HepG2 (cell line): Measurements from ENCODE around the gene UBR3. TPM values are rescaled to one million over a fixed set of nuclear protein-coding genes. Genes with fewer than 3 reads are reported as not detected.

Experiments
- ATAC-seq: fragments of 200-7000 bp; cut with Tn5 transposase; 3 replicates; pipeline ENCODE4 v1.9.1; 2020; ENCODE audit warnings: mild to moderate bottlenecking, moderate library complexity
- BruUV-seq: library from RNA; stranded (reverse); fragments of 400-500 nt; replicated peaks from 2 replicates; lab custom pipeline; 2021; lab: Mats Ljungman, UMichigan
- CTCF ChIA-PET: fragments of 300-600 bp; formaldehyde crosslinking; extraction: SDS; loops from one replicate; lab custom pipeline; 2021; ENCODE audit warnings: low total read pairs, inconsistent platforms, low intra/inter-chr PET ratio; lab: Yijun Ruan, JAX
- POLR2A ChIA-PET: fragments of 350-600 bp; sonication (Branson Sonifier 250); formaldehyde crosslinking; loops from one replicate; lab custom pipeline; 2020; ENCODE audit warnings: antibody characterized with exemption, inconsistent platforms; lab: Yijun Ruan, JAX
- DNase-seq: peaks from one replicate; pipeline ENCODE4 v3.0.0-alpha.2; 2015; ENCODE audit warnings: low spot score
- FAIRE-seq: peaks from 3 replicates; lab custom pipeline; 2011; peaks lifted over from hg19 to GRCh38; lab: Jason Lieb, UNC
- H2AFZ ChIP-seq: one replicate; pipeline ENCODE4 v1.6.1; 2011; ENCODE audit warnings: low read length, inconsistent platforms
- H3K27ac ChIP-seq: fragments of 300-600 bp; 3 replicates; pipeline ENCODE4 v1.8.0; 2011; ENCODE audit warnings: mixed run types, mild to moderate bottlenecking, mixed read lengths, low read length, inconsistent platforms; ENCODE audit not compliant: insufficient read depth; ENCODE audit errors: extremely low read length
- H3K27me3 ChIP-seq, 2 experiments: fragments of 200-600 bp in 1 of 2; 2 replicates in 1 of 2; 3 replicates in 1 of 2; pipeline versions ENCODE4 v1.6.0 to v1.8.0; 2011; ENCODE audit warnings: low read length in 2 of 2, mild to moderate bottlenecking in 2 of 2, moderate library complexity in 2 of 2, inconsistent platforms in 1 of 2; ENCODE audit not compliant: insufficient read depth in 2 of 2, control insufficient read depth in 1 of 2
- H3K36me3 ChIP-seq, 2 experiments: fragments of 200-600 bp in 1 of 2; replicated peaks in 1 of 2; 2 replicates in 1 of 2; 3 replicates in 1 of 2; pipeline versions ENCODE4 v1.5.1 to v1.8.0; 2011; ENCODE audit warnings: low read length in 2 of 2, inconsistent platforms in 1 of 2; ENCODE audit not compliant: insufficient read depth in 2 of 2, control insufficient read depth in 1 of 2
- H3K4me1 ChIP-seq: 2 replicates; pipeline ENCODE4 v1.5.1; 2012; ENCODE audit warnings: low read length, inconsistent platforms; ENCODE audit not compliant: insufficient read depth
- H3K4me2 ChIP-seq: 2 replicates; pipeline ENCODE4 v1.6.0; 2011; ENCODE audit warnings: low read depth, low read length, inconsistent platforms
- H3K4me3 ChIP-seq, 3 experiments: fragments of 200-600 bp in 1 of 3; sonication (generic), shearing (Covaris generic) in 1 of 3; replicated peaks in 1 of 3; 2 replicates each; pipeline ENCODE4 v1.5.1; 2011 to 2016; ENCODE audit warnings: low read length in 3 of 3, inconsistent platforms in 2 of 3, low read depth in 2 of 3, mild to moderate bottlenecking in 2 of 3, control low read depth in 1 of 3, mixed read lengths in 1 of 3; ENCODE audit not compliant: insufficient read depth in 1 of 3
- H3K79me2 ChIP-seq: one replicate; pipeline ENCODE4 v1.6.1; 2011; ENCODE audit warnings: low read length, inconsistent platforms; ENCODE audit not compliant: insufficient read depth
- H3K9ac ChIP-seq: 2 replicates; pipeline ENCODE4 v1.6.0; 2011; ENCODE audit warnings: mild to moderate bottlenecking, low read depth, low read length, inconsistent platforms; ENCODE audit not compliant: insufficient read depth
- H3K9me3 ChIP-seq: 2 replicates; pipeline ENCODE4 v1.5.1; 2012; ENCODE audit warnings: mild to moderate bottlenecking, low read length
- H4K20me1 ChIP-seq: 2 replicates; pipeline ENCODE4 v1.6.0; 2011; ENCODE audit warnings: inconsistent platforms, mild to moderate bottlenecking, low read length, moderate library complexity; ENCODE audit not compliant: insufficient read depth
- DNMT1 ChIP-seq: sonication (generic); formaldehyde crosslinking; IDR thresholded peaks from 2 replicates; pipeline ENCODE4 v1.5.1; 2020; ENCODE audit warnings: mild to moderate bottlenecking, missing genetic modification reagents
- GATAD2A ChIP-seq: IDR thresholded peaks from 2 replicates; pipeline ENCODE4 v1.6.1; 2016
- HMGXB3 ChIP-seq: sonication (generic); formaldehyde crosslinking; IDR thresholded peaks from 2 replicates; pipeline ENCODE4 v1.4.0; 2020; ENCODE audit warnings: missing genetic modification reagents, borderline replicate concordance
- HNF1A ChIP-seq, 2 experiments: sonication (generic) in 1 of 2; formaldehyde crosslinking in 1 of 2; IDR thresholded peaks; 2 replicates each; pipeline versions ENCODE4 v1.4.0 to v1.6.1; 2016 to 2020; ENCODE audit warnings: borderline replicate concordance in 1 of 2, low read depth in 1 of 2, mild to moderate bottlenecking in 1 of 2, missing genetic modification reagents in 1 of 2
- KDM5A ChIP-seq: fragments of 200-600 bp; sonication (generic); IDR thresholded peaks from 2 replicates; pipeline ENCODE4 v1.7.0; 2018; ENCODE audit warnings: antibody characterized with exemption, mild to moderate bottlenecking, low read length, borderline replicate concordance
- MAF1 ChIP-seq: sonication (generic); formaldehyde crosslinking; IDR thresholded peaks from 2 replicates; pipeline ENCODE4 v1.5.0; 2020; ENCODE audit warnings: missing genetic modification reagents, borderline replicate concordance
- REXO4 ChIP-seq: sonication (generic); formaldehyde crosslinking; IDR thresholded peaks from 2 replicates; pipeline ENCODE4 v1.8.0; 2022; ENCODE audit warnings: missing genetic modification reagents, mild to moderate bottlenecking, borderline replicate concordance
- YY1 ChIP-seq: IDR thresholded peaks from 2 replicates; pipeline ENCODE4 v1.6.1; 2011; ENCODE audit warnings: low read length, low read depth, moderate library complexity, mild to moderate bottlenecking; ENCODE audit not compliant: insufficient read depth, insufficient replicate concordance
- ZMYM4 ChIP-seq: sonication (generic); formaldehyde crosslinking; IDR thresholded peaks from 2 replicates; pipeline ENCODE4 v1.8.1; 2023; ENCODE audit warnings: mild to moderate bottlenecking, missing genetic modification reagents
- ZNF275 ChIP-seq: sonication (generic); formaldehyde crosslinking; IDR thresholded peaks from 2 replicates; pipeline ENCODE4 v1.8.0; 2022; ENCODE audit warnings: missing genetic modification reagents, mild to moderate bottlenecking, inconsistent platforms, borderline replicate concordance
- ZNF850 ChIP-seq: sonication (generic); formaldehyde crosslinking; conservative IDR thresholded peaks from 2 replicates; pipeline ENCODE4 v1.9.0; 2021; ENCODE audit warnings: mild to moderate bottlenecking, missing genetic modification reagents
- WGBS: methylation state at CpG from one replicate; pipeline ENCODE4 v1.1.6; 2017; ENCODE audit warnings: low lambda C conversion rate; 5-methylcytosine and 5-hydroxymethylcytosine counted together
- in situ Hi-C: cut with HindIII; loops from 2 replicates; pipeline ENCODE4 v1.10.0; 2017; ENCODE audit warnings: low pct_unique_long_range_greater_than_20kb; ENCODE audit not compliant: extremely low pct_ligation_motif_present
- intact Hi-C: fragments of 100-400 bp; cut with micrococcal nuclease; formaldehyde crosslinking; loops from one replicate; pipeline ENCODE4 v1.10.0; 2022; ENCODE audit not compliant: unreplicated experiment
- polyA plus RNA-seq, 8 experiments: library from polyadenylated mRNA; depleted of rRNA in 3 of 8; stranded (reverse) in 7 of 8; unstranded in 1 of 8; fragments of >200 nt; fragmentation: Illumina TruSeq in 4 of 8; extraction: Trizol in 4 of 8; gene quantifications; 2 replicates each; pipeline versions ENCODE4 v1.2.1 to v1.2.3, GENCODE V29; 2011 to 2016; ENCODE audit warnings: low read depth in 4 of 8, missing spikeins in 1 of 8, mixed read lengths in 1 of 8; ENCODE audit not compliant: insufficient read depth in 1 of 8
- total RNA-seq, 5 experiments: library from RNA; depleted of rRNA; stranded (reverse); fragments of >200 nt; fragmentation: Illumina TruSeq; extraction: Trizol; gene quantifications; 2 replicates each; pipeline ENCODE4 v1.2.3, GENCODE V29; 2016; ENCODE audit warnings: low read depth in 1 of 5

The UBR3 gene
- total and polyA plus RNA-seq, 2 of the 13 experiments (the other 11 are each of a cell fraction or from before 2014, with no cell fraction given) = 15.1 to 28.0 TPM

GRCh38 chr2:169798397-169798717 lies 28.9 kb upstream of the UBR3 start:
- peak overlapping the region; percentile 82 for H3K9ac ChIP-seq
- TSS peak; percentile 92 for BruUV-seq
- peaks cover 6% of the 10 kb centered on the region; the same call in 1 of the 2 replicates for H4K20me1 ChIP-seq
- DNase-seq (no peak), FAIRE-seq (no peak), ATAC-seq (no peak)
- peak overlapping the region; percentile 68 for H3K27ac ChIP-seq
- peaks cover 38% of the 10 kb centered on the region for H3K4me1 ChIP-seq
- H3K4me3 ChIP-seq = peak overlapping the region; percentile 79 to 96 (median 88)
- ChIA-PET CTCF (no interaction called here), POLR2A (interaction anchor here (0.6 to 1.8 kb wide), 14 partner anchors 8 to 104 kb away, joined by 3 to 16 read pairs (median 4); partner anchors contain the start of genes CFAP210, METTL5, PHOSPHO2 and UBR3)
- peak overlapping the region; percentile 77 for H3K4me2 ChIP-seq
- H3K27me3 ChIP-seq = no peaks in the 10 kb centered on the region; a peak in 1 of 5 replicates
- intact Hi-C loops (loop anchor here (2.0 kb wide), 1 partner anchor 28 kb away; the partner anchor contains the start of gene UBR3), in situ Hi-C loops (no loop called here)
- H3K9me3 ChIP-seq = no peaks in the 10 kb centered on the region
- 4% methylated on average over 4 of the region's 4 CpGs for WGBS
- H3K36me3 ChIP-seq = peaks cover 6 to 16% of the 10 kb centered on the region in 2 experiments
- H2AFZ ChIP-seq = peak overlapping the region; percentile 88
- H3K79me2 ChIP-seq = peaks cover 44% of the 10 kb centered on the region
- TF ChIP-seq DNMT1 (CRISPR knock-in tag) (no peak), MAF1 (CRISPR knock-in tag) (no peak), YY1 (no peak), HNF1A (IDR thresholded peaks at IDR 0.05; ENCODE audit: low read depth) (no peak), HNF1A (CRISPR knock-in tag; IDR thresholded peaks at IDR 0.05; ENCODE audit: borderline replicate concordance) (no peak), ZMYM4 (CRISPR knock-in tag) (no peak), ZNF275 (CRISPR knock-in tag) (no peak), ZNF850 (CRISPR knock-in tag) (no peak), KDM5A (peak; percentile 2; the same call in 1 of the 2 replicates), HMGXB3 (CRISPR knock-in tag) (no peak), REXO4 (CRISPR knock-in tag) (no peak), GATAD2A (CRISPR knock-in tag) (no peak)
